Endometrial microvascular endothelial cells (primary cell): ENCODE results near the gene EPN2. TPM values are rescaled to one million over a fixed set of nuclear protein-coding genes. Genes with fewer than 3 reads are reported as not detected.

Experiments
- in situ Hi-C: cut with HindIII; loops from 2 replicates; pipeline ENCODE4 v1.10.0; 2017; ENCODE audit warnings: low sequenced_read_pairs, low pct_unique_long_range_greater_than_20kb; ENCODE audit errors: inconsistent ontology term
- total RNA-seq: library from RNA; depleted of rRNA; stranded (reverse); fragments of >200 nt; gene quantifications from one replicate; pipeline ENCODE4 v1.2.3, GENCODE V29; 2015; ENCODE audit errors: inconsistent ontology term

Gene EPN2
- total RNA-seq, 1 donor from 2014 or later: 19.8 TPM

DNA sequence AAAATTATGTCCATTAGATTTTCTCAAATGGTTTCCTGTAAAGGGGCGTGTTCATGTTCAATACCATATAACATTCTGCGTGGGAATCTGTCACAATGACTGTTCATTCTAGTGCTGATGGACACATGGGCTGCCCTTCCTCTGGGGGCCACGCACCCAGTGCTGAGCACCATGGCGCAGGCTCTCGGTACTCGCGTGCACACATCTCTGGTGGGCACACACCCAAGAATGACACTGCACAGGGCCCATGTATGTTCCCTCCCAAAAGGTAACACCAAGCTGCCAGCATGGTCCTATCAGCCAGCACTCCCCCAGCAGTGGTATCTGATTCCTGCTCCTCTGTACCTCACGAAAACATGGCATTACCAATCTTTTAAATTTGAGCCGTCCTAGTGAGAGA lies 111.6 kb downstream of the EPN2 start:
- in situ Hi-C loops: no loop called here

DNA sequence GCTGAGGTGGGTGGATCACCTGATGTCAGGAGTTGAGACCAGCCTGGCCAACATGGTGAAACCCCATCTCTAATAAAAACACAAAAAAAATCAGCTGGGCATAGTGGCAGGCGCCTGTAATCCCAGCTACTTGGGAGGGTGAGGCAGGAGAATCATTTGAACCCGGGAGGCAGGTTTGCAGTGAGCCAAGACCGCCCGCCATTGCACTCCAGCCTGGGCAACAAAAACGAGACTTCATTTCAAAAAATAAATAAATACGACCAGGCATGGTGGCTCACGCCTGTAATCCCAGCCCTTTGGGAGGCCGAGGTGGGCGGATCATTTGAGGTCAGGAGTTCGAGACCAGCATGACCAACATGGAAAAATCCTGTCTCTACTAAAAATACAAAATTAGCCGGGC lies 116.2 kb downstream of the EPN2 start:
- in situ Hi-C loops: loop anchor here (25.0 kb wide), 1 partner anchor 109 kb away; no protein-coding TSS in a partner anchor

DNA sequence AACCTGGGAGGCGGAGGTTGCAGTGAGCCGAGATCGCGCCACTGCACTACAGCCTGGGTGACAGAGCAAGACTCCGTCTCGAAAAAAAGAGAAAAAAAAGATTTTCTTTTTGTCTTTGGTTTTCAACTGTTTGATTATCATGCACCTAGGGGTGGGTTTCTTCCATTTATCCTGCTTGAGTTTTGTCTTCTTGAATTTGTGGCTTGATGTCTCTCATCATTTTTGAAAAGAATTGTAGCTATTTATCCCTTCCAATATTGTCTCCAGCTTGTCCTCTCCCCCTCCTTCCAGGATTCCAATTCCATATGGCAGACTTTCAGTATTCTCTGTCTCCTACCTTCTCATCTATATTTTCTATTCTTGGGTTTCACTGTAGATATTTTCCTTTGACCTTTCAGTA lies 117.6 kb downstream of the EPN2 start:
- in situ Hi-C loops: loop anchor here (25.0 kb wide), 1 partner anchor 108 kb away; no protein-coding TSS in a partner anchor

DNA sequence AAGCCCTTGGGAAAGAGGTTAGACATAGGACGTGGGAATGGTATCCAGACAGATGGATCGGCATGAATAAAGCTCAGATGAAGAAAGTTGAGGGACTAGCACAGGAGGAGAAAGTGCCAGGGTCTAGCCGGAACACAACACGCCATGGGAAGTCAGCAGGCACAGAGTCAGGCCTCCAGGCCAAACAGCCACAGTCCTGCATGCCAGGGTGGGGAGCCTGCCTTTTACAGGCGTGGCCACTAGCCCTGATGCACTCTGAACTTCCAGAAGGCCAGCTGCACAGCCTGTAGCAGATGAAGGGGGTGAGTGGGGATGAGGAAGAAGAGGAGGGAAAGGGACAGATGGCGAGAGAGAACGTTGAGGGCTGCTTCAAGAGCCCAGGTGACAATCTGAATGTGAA lies 120.2 kb downstream of the EPN2 start:
- in situ Hi-C loops: loop anchor here (25.0 kb wide), 1 partner anchor 105 kb away; no protein-coding TSS in a partner anchor

DNA sequence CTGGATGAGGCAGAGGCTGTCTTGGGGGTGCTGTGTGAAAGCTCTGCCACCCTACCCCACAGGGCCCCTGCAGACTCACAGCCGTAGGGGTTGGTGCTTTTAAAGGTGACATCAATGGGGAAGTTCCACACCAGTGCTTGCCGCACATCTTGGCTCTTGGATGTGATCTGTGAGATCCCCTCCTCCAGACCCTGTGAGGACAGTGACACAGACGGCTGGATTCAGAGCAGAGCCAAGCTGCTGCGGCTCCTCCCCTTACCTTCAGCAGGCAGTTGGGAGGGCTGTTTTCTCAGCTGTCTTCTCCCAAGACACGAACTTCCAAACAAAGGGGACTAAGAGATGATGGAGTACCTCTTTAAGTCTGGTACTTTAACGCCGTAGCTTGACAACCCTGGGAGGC lies 120.6 kb downstream of the EPN2 start:
- in situ Hi-C loops: loop anchor here (25.0 kb wide), 1 partner anchor 105 kb away; no protein-coding TSS in a partner anchor

DNA sequence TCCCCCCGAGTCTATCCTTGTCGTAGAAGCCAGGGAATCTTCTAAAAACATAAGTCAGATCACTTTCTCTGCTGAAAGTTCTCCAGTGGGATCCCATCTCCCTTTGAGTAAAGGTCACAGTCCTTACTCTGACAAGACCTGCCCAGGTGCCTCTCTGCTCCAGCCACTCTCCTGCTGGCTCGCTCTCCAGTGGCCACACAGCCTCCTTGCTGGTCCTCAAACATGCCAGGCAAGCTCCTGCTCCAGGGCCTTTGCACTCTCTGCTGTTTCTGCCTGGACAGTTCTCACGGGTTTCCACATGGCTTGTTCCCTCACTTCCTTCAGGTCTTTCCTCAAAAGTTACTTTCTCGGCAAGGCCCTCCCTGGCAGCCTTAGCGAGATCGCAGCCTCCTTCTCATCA lies 122.0 kb downstream of the EPN2 start:
- in situ Hi-C loops: loop anchor here (25.0 kb wide), 1 partner anchor 103 kb away; no protein-coding TSS in a partner anchor

DNA sequence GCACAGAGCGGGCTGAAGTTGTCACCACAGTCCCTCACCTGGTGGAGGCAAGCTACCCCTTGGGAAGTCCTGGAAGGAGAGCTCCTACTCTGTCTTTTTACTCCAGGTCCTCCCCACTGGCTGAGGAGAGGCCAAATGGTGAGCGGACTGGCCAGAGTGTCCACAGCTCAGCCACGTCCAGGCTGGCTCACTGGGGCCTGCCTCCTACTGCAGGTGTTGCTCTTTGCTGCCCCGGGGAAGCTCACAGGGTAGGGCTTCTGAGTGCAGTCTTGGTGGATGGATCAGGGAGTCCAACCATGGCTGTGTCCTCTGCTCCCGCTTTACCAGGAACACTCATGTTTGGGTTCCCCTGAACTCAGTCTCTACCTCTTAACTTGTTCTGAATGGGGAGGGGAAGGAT lies 122.7 kb downstream of the EPN2 start:
- in situ Hi-C loops: loop anchor here (25.0 kb wide), 1 partner anchor 102 kb away; no protein-coding TSS in a partner anchor

DNA sequence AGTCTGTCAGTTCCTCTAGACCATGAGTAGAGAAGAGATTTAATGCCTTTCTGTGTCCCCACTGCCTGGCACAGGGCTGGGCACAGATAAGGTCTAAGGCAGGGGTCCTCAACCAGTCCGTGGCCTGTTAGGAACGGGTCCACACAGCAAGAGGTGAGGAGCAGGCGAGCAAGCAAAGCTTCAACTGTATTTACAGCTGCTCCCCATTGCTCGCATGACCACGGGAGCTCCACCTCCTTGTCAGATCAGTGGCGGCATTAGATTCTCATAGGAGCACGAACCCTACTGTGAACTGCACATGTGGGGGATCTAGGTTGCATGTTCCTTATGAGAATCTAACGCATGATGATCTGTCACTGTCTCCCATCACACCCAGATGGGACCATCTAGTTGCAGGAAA lies 123.6 kb downstream of the EPN2 start:
- in situ Hi-C loops: loop anchor here (25.0 kb wide), 1 partner anchor 102 kb away; no protein-coding TSS in a partner anchor

DNA sequence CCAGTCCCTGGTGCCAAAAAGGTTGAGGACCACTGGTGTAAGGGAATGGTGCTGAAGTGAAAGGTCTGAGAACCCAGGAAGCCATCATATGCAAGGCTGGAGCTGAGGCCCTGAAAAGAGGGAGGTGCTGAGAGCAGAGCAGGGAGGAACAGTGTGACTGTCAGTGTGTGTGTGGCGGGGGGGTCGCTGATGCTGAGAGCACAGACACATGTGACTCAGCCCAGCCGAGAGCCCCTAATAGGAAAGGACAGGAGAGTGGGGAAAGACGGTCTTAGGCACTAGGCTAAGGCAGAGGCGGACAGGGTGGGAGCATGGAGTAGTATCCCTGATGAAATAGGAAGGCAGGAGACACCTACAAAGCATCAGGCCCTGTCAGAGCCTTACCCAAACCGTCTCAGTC lies 124.2 kb downstream of the EPN2 start:
- in situ Hi-C loops: loop anchor here (25.0 kb wide), 1 partner anchor 101 kb away; no protein-coding TSS in a partner anchor

DNA sequence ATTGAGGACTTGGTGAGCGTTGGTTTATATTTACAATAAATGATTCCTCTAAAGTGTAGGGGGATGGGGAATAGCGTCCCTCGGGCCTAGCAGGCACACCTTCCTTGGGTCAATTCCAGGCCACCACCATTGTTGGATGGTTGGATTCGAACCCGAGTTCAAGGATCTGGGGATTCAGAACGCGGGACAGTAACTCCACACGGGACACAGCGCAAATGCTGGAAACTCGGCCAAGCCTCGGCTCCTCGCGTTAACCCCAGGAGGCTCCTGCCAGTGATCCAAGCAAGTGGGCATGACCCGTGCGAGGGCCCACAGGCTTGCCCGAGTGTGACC lies 124.7 kb downstream of the EPN2 start:
- in situ Hi-C loops: loop anchor here (25.0 kb wide), 1 partner anchor 100 kb away; no protein-coding TSS in a partner anchor

DNA sequence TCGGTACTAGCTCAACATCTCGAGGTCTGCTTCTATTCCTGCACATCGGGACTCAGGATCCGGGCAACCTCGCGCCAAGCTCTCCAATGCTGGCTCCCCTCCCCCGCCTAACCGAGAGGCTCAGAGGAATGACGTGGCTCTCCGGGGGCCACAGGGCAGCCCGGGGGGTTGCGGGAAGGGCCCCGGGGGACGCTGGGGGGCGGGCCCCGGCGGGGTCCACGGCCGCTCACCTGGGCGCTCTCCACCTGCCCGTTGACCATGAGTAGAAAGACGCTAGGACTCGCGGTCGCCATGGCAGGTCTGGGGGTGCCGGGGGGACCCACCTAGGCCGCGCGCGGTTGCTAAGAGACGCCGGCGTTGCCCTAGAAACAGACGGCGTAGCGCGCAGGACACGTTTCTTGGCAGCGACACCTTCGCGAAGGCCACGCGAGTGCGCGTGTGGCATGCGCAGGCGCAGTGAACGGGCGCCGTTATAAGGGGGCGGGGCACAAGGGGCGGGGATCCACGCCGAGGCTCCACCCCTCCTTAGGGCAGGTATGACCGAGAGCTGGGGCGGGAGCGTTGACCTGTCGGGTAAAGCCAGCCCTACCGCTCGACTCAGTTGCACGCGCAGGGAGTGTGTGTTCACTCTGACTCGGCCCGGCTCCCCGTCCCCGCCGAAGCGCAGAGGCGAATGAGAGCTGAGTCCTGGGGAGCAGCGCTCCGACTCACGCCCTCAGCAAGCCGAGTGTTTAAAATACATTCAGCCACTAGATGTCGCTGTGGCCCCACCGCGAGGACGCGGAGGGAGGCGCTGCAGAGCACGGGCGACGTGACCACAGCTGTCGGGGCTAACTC lies 125.3 kb downstream of the EPN2 start, which contains the start of gene B9D1:
Gene B9D1, minus strand, starts transcription at position 447 of the 837 bp plus-strand sequence. Its CDS starts 154 bp downstream, at position 293.
- in situ Hi-C loops: loop anchor here (25.0 kb wide), 1 partner anchor 100 kb away; no protein-coding TSS in a partner anchor

DNA sequence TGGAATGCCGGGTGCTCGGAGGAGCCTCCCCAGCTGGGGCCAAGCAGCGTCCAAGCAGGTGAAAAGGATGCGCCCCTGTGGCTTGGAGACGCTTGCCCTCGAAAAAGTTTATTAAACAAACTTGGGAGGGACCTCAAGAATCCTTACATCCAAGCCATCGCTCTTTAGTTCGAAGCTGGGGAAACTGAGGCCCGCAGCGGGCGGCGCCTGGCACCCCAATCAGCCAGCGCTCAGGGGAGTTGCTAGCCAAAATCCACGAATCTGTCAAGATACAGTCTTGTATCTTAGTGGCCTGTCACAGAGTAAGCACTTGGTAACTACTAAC lies 125.9 kb downstream of the EPN2 start:
- in situ Hi-C loops: loop anchor here (25.0 kb wide), 1 partner anchor 99 kb away; no protein-coding TSS in a partner anchor

DNA sequence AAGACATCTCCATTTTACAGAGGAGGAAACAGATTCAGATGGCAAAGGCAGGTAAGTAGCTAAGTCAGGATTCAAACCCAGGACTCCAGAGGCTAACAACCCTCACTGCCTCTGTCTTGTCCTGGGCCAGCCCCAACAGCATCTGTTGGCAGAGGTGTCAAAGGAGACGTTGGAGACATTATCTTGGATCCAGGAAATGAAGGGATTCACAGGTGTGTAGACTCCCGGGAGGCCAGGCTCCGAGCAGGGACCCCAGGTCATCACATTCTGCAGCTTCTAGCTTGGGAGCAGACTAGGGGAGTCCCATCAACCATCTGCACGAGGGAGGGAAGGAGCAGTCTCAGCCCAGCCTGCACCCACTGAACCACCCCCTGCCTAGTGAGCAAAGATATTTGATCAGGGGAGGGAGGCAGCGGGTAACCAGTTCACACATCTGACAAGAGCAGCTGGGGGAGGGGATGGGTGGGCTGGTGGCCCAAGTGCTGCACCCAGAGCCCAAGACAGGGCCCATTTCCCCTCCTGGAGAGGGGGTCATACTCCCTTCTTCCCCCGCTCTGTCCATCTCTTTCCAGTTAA lies 126.4 kb downstream of the EPN2 start:
- in situ Hi-C loops: loop anchor here (25.0 kb wide), 1 partner anchor 99 kb away; no protein-coding TSS in a partner anchor

DNA sequence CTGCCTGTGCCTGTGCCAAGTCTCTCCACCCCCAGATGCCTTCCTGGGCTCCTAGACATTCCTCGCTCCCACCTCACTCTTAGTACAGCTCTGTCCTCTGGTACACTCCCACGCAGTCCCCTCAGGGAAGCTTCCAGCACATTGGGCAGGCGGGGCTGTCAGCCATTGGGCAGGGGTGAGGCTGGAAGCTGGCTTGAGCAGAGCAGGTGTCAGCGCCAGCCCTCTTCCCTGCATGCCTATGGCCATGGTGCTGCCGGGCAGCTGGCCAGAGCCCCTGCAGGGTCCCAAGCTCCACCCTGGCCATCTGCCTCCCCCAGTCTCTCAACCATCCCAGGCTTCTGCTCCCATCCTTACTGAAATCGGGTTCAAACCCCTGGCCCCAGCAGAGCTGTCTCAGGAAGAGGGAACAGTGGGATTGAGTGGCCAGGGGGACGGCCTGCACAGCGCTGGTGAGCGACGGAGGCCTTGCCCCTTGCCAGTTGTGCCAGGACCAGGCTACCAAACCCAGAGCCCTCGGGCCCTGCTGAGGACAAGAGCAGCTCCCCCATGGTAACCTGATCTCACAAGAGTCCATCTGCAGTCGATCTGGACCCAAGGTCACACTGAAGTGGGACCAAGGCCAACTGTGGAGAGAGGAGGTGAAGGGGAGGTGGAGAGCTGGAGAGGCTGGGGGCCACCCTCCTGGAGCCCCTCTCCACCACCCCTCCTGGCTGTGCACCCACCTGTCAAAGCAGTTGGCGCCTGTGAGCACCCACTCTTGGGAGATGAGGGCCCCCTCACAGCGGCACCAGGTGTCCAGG lies 127.7 kb downstream of the EPN2 start:
- in situ Hi-C loops: loop anchor here (25.0 kb wide), 1 partner anchor 97 kb away; no protein-coding TSS in a partner anchor

DNA sequence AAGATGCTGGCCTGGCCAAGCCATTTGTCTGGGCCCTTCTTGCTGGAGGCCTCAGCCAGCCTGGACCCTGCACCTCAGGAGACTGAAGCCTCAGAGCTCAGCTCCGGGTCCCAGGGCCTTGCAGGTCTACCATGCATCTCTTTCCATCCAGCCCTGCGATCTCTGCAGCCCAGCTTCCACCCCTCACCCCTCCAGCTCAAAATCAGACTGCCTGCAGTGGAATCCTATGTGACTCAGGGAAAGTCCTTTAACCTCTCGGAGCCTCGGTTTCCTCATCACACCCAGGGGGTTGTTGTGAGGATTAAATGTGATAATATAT lies 128.3 kb downstream of the EPN2 start:
- in situ Hi-C loops: loop anchor here (25.0 kb wide), 1 partner anchor 97 kb away; no protein-coding TSS in a partner anchor

DNA sequence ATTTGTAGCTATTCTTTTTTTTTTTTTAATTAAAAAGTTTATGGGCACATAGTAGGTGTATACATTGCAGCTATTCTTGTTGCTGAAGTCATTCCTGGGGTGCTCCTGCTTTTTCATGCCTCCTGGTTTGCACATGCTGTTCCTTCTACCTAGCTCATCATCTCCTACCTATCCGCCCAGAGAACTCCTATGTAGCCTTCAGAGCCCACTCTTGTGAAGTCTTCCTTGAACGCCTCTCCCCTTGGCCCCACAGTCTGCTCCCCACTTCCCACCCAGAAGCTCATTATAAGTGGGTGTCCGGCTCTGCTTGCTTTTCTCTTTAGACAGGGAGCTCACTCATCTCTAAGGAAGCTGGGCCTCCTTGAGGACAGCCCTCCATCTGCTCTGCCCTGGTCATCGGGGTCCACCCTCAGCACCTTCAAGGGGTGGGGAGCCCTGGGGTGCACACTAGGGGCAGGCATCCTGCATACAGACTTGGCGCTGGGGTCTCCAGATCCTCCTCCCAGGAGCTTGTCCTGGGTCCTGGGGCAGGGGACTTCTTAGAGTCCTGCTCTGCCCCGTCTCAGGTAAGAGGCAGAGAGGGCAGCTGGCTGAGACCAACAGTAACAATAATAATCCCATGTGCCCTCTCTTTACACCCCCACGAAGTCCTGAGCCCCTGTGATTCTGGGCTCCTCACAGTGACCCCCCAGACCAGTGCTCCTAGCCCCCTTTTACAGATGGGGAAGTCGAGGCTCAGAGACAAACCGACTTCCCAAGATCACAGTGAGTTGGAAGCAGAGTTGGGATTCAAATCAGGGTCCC lies 128.9 kb downstream of the EPN2 start:
- in situ Hi-C loops: loop anchor here (25.0 kb wide), 1 partner anchor 96 kb away; no protein-coding TSS in a partner anchor

DNA sequence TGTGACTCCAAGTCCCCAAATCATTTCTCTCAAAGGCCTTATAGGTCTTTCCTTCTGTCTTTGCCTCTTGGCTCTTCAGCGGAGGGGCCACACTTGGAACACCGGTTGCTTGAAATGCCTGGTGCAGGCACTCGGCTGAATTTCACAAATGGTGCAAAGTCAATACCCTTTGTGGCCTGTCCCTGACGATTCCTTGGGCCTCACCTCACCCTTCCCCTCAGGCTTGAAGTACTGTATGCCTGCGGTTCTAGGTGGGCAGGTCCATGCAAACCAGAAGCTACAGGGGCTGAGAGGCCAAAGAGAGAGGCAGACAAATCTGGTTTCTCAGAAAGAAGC lies 129.4 kb downstream of the EPN2 start:
- in situ Hi-C loops: loop anchor here (25.0 kb wide), 1 partner anchor 96 kb away; no protein-coding TSS in a partner anchor

DNA sequence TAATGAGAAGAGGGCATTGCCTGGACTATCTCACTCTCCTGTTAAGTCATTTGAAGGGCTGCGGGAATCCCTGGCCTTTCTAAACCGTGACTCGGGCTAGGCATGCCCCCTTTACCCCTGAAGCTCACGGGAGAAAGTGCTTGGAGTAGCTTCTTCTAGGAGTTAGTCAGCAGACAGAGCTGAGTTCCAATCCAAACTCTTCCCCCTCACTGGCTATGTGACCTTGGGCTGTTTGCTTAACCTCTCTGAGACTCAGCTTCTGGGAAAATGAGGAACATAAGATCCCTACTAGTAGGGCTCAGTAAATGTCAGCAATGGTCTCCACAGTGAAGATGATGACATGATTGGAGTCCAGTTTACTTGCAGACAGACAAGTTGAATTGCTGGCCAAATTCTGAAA lies 131.1 kb downstream of the EPN2 start:
- in situ Hi-C loops: loop anchor here (25.0 kb wide), 1 partner anchor 94 kb away; no protein-coding TSS in a partner anchor
